PFSK-1 (cell line): ENCODE results near the gene TRPM5.

Source experiments
- FOXP2 ChIP-seq: optimal IDR thresholded peaks from 2 replicates; pipeline ENCODE3; 2011; ENCODE audit warnings: borderline replicate concordance, control low read depth, inconsistent platforms; ENCODE audit not compliant: insufficient read depth; ENCODE audit errors: extremely low read length, extremely low read depth
- POLR2AphosphoS5 ChIP-seq: IDR thresholded peaks from 2 replicates; pipeline ENCODE4 v1.6.1; 2012; ENCODE audit warnings: low read depth, mild to moderate bottlenecking, control low read depth, low read length, moderate library complexity
- SIN3A ChIP-seq: IDR thresholded peaks from 2 replicates; pipeline ENCODE4 v1.6.1; 2012; ENCODE audit warnings: mild to moderate bottlenecking, low read length, moderate library complexity, borderline replicate concordance; ENCODE audit not compliant: insufficient read depth
- TAF1 ChIP-seq: IDR thresholded peaks from 2 replicates; pipeline ENCODE4 v1.6.1; 2012; ENCODE audit warnings: low read length, control low read depth, borderline replicate concordance; ENCODE audit not compliant: insufficient read depth
- TF ChIP-seq, protein P1 (sequence below), 2 experiments: IDR thresholded peaks; 2 replicates each; pipeline versions ENCODE4 v1.6.1 to v1.8.0; 2011 to 2012; ENCODE audit warnings: low read depth in 2 of 2, low read length in 2 of 2, control low read depth in 1 of 2, inconsistent platforms in 1 of 2, mild to moderate bottlenecking in 1 of 2, moderate library complexity in 1 of 2; ENCODE audit not compliant: insufficient read depth in 1 of 2

Gene TRPM5

DNA sequence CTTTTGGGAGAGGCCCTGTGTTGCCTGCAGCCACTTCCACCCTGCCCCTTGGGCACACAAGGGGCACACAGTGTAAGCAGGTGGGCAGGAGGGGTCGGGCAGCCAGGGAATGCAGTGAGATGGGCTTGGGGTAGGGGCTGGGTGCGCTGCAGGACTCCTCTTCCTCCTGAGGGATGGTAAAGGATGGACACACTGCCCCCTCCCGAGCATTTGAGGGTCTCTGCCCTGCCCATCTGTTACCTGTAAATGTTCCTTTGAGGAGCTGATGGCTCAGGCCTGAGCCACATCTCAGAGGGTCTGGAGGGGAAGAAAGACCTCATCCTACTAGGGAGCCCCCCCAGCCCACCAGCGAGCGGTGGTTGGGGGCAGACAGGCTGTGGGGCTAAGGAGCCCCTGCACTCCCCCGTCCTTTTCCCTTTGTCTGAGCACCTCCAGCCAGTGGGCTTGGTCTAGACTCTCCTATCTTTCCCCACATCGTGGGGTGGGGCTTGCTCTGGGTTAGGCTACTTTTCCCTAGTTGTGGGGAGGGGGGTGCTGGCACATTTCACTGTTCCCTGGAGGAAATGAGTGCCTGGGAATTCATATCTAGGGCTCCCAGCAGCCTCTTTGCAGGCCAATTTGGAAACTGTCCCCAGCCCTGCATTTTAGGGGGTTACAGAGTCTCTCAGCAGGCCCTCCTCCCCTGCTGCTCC, 45.5 kb downstream of the TRPM5 start:
- no peak for TF ChIP-seq FOXP2
- no peak for TF ChIP-seq TAF1
- no peak for TF ChIP-seq POLR2AphosphoS5
- TF ChIP-seq SIN3A: no peak
- TF ChIP-seq, protein P1, sequence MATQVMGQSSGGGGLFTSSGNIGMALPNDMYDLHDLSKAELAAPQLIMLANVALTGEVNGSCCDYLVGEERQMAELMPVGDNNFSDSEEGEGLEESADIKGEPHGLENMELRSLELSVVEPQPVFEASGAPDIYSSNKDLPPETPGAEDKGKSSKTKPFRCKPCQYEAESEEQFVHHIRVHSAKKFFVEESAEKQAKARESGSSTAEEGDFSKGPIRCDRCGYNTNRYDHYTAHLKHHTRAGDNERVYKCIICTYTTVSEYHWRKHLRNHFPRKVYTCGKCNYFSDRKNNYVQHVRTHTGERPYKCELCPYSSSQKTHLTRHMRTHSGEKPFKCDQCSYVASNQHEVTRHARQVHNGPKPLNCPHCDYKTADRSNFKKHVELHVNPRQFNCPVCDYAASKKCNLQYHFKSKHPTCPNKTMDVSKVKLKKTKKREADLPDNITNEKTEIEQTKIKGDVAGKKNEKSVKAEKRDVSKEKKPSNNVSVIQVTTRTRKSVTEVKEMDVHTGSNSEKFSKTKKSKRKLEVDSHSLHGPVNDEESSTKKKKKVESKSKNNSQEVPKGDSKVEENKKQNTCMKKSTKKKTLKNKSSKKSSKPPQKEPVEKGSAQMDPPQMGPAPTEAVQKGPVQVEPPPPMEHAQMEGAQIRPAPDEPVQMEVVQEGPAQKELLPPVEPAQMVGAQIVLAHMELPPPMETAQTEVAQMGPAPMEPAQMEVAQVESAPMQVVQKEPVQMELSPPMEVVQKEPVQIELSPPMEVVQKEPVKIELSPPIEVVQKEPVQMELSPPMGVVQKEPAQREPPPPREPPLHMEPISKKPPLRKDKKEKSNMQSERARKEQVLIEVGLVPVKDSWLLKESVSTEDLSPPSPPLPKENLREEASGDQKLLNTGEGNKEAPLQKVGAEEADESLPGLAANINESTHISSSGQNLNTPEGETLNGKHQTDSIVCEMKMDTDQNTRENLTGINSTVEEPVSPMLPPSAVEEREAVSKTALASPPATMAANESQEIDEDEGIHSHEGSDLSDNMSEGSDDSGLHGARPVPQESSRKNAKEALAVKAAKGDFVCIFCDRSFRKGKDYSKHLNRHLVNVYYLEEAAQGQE (IDR thresholded peaks at IDR 0.05; ENCODE audit: insufficient read depth in 1 of 2, low read depth in 2 of 2, low read length in 2 of 2): no peak

DNA sequence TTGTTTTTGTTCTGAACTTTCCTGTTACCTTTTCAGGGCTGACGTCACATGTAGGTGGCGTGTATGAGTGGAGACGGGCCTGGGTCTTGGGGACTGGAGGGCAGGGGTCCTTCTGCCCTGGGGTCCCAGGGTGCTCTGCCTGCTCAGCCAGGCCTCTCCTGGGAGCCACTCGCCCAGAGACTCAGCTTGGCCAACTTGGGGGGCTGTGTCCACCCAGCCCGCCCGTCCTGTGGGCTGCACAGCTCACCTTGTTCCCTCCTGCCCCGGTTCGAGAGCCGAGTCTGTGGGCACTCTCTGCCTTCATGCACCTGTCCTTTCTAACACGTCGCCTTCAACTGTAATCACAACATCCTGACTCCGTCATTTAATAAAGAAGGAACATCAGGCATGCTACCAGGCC, 47.3 kb downstream of the TRPM5 start:
- TF ChIP-seq SIN3A (no peak), FOXP2 (no peak), TAF1 (no peak), POLR2AphosphoS5 (no peak)
- TF ChIP-seq, protein P1 (IDR thresholded peaks at IDR 0.05; ENCODE audit: insufficient read depth in 1 of 2, low read depth in 2 of 2, low read length in 2 of 2): no peak

DNA sequence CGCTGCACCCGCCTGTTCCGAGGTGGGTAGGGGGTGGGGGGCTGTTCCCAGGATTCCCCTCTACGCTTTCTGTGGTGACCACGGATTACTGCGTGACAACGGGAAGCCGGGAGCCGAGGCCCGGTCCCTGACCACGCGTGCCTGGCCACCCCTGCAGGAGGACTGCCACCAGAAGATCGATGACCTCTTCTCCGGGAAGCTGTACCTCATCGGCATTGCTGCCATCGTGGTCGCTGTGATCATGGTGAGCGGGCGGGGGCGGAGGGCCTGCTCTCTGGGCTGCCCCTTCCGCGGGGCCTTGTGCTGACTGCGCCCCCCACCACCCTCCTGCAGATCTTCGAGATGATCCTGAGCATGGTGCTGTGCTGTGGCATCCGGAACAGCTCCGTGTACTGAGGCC, 47.8 kb downstream of the TRPM5 start:
- TF ChIP-seq FOXP2: no peak
- TF ChIP-seq POLR2AphosphoS5: no peak
- TF ChIP-seq, protein P1 (IDR thresholded peaks at IDR 0.05; ENCODE audit: insufficient read depth in 1 of 2, low read depth in 2 of 2, low read length in 2 of 2): no peak
- TF ChIP-seq SIN3A: no peak
- TF ChIP-seq TAF1: no peak

DNA sequence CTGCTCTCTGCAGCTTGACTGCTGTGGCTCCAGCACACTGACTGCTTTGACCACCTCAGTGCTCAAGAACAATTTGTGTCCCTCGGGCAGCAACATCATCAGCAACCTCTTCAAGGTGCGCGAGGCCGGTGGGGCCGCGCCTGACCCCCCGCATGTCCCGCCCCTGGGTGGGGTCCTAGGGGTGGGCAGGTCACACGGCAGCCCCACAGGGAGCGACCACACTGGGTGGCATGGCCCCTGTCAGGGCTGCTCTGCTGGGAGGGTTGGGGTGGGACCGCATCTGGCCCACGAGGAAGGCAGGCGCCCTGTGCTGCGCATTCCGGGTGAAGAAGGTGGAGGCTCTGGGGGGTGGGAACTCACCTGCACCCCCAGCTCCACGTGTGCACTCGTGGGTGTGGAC, 48.5 kb downstream of the TRPM5 start:
- TF ChIP-seq, protein P1 (IDR thresholded peaks at IDR 0.05; ENCODE audit: insufficient read depth in 1 of 2, low read depth in 2 of 2, low read length in 2 of 2): no peak

DNA sequence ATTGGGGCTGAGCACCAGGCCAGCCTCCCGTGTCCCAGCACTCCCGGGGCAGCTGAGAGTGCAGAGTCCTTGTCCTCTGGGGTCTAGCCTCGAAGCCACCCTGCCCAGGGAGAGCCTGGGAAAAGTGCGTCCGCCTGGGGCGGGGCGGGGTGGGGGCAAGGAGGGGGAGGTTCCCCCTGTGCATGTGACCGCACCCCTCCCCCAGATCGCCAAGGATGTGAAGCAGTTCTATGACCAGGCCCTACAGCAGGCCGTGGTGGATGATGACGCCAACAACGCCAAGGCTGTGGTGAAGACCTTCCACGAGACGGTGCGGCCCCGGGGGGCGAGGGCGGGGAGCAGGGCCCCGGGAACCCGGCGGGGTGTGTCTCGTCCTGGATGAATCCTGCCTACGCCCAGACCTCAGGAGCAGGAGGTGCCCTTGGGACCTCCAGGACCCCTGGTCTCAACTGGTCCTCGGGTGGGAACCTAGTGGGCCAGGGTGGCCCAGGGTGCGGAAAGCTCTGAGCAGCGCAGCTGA, 49.0 kb downstream of the TRPM5 start:
- TF ChIP-seq FOXP2: no peak
- no peak for TF ChIP-seq POLR2AphosphoS5
- no peak for TF ChIP-seq TAF1
- TF ChIP-seq SIN3A: no peak
- TF ChIP-seq, protein P1 (IDR thresholded peaks at IDR 0.05; ENCODE audit: insufficient read depth in 1 of 2, low read depth in 2 of 2, low read length in 2 of 2): no peak
